Fibroblast of lung (primary cell): ENCODE data around the gene UBQLN1. TPM values are rescaled to one million over a fixed set of nuclear protein-coding genes. Genes with fewer than 3 reads are reported as not detected.

Source experiments
- DNase-seq, 2 donors: peaks; one replicate each; pipeline versions ENCODE4 v3.0.0 to v3.0.0-alpha.2; 2010; ENCODE audit warnings: low read depth in 2 of 2
- H2AFZ ChIP-seq: 2 replicates; pipeline ENCODE4 v1.5.1; 2012; ENCODE audit warnings: low read length, control low read depth, inconsistent platforms
- H3K27ac ChIP-seq: 2 replicates; pipeline ENCODE4 v1.5.1; 2011; ENCODE audit warnings: low read length, control low read depth; ENCODE audit not compliant: insufficient read depth
- H3K27me3 ChIP-seq: 2 replicates; pipeline ENCODE4 v1.5.1; 2011; ENCODE audit warnings: mild to moderate bottlenecking, low read length; ENCODE audit not compliant: control insufficient read depth, insufficient read depth
- H3K36me3 ChIP-seq: 2 replicates; pipeline ENCODE4 v1.5.1; 2011; ENCODE audit warnings: low read length; ENCODE audit not compliant: control insufficient read depth, insufficient read depth
- H3K4me1 ChIP-seq: 2 replicates; pipeline ENCODE4 v1.5.1; 2011; ENCODE audit warnings: low read length; ENCODE audit not compliant: control insufficient read depth, insufficient read depth; ENCODE audit errors: extremely low read depth
- H3K4me2 ChIP-seq: 2 replicates; pipeline ENCODE4 v1.5.1; 2011; ENCODE audit warnings: low read length, control low read depth; ENCODE audit not compliant: insufficient read depth; ENCODE audit errors: extremely low read depth
- H3K4me3 ChIP-seq, 4 experiments: fragments of 200-600 bp in 1 of 4; sonication (generic) in 1 of 4; replicated peaks in 1 of 4; 2 replicates each; pipeline ENCODE4 v1.5.1; 2011 to 2016; ENCODE audit warnings: low read length in 4 of 4, low read depth in 3 of 4, mild to moderate bottlenecking in 3 of 4, control low read depth in 2 of 4, inconsistent platforms in 1 of 4, mixed read lengths in 1 of 4; ENCODE audit not compliant: insufficient read depth in 1 of 4; ENCODE audit errors: control extremely low read depth in 1 of 4
- H3K79me2 ChIP-seq: 2 replicates; pipeline ENCODE4 v1.5.1; 2012; ENCODE audit warnings: mild to moderate bottlenecking, low read length, inconsistent platforms; ENCODE audit not compliant: control insufficient read depth, insufficient read depth
- H3K9ac ChIP-seq: 2 replicates; pipeline ENCODE4 v1.5.1; 2011; ENCODE audit warnings: mild to moderate bottlenecking, low read length, control low read depth; ENCODE audit not compliant: insufficient read depth
- H3K9me3 ChIP-seq: 2 replicates; pipeline ENCODE4 v1.5.1; 2012; ENCODE audit warnings: low read depth, low read length; ENCODE audit not compliant: control insufficient read depth, insufficient read depth
- H4K20me1 ChIP-seq: 2 replicates; pipeline ENCODE4 v1.5.1; 2011; ENCODE audit warnings: low read length; ENCODE audit not compliant: control insufficient read depth, insufficient read depth; ENCODE audit errors: extremely low read depth
- EZH2 ChIP-seq: IDR thresholded peaks from 2 replicates; pipeline ENCODE4 v1.5.1; 2012; ENCODE audit warnings: low read length, control low read depth, mild to moderate bottlenecking; ENCODE audit errors: missing control alignments
- polyA plus RNA-seq, 2 donors: library from polyadenylated mRNA; depleted of rRNA in 1 of 2; stranded (reverse) in 1 of 2; unstranded in 1 of 2; fragments of >200 nt; gene quantifications; 2 replicates each; pipeline ENCODE4 v1.2.1, GENCODE V29; 2011 to 2012; ENCODE audit warnings: missing spikeins in 1 of 2
- total RNA-seq: library from RNA; depleted of rRNA; stranded (reverse); fragments of >200 nt; gene quantifications from 2 replicates; pipeline ENCODE4 v1.2.1, GENCODE V29; 2014
- TF ChIP-seq, protein P1 (sequence below), 2 donors: IDR thresholded peaks in 1 of 2; conservative IDR thresholded peaks in 1 of 2; 1 replicate in 1 of 2; 2 replicates in 1 of 2; pipeline ENCODE4 v1.5.1; 2011 to 2012; ENCODE audit warnings: low read length in 2 of 2, control low read depth in 1 of 2, inconsistent platforms in 1 of 2, low read depth in 1 of 2, mild to moderate bottlenecking in 1 of 2

The UBQLN1 gene
- total and polyA plus RNA-seq, 2 donors (not counting 1 experiment from before 2014, with no cell fraction given), result 130 to 141 TPM

DNA sequence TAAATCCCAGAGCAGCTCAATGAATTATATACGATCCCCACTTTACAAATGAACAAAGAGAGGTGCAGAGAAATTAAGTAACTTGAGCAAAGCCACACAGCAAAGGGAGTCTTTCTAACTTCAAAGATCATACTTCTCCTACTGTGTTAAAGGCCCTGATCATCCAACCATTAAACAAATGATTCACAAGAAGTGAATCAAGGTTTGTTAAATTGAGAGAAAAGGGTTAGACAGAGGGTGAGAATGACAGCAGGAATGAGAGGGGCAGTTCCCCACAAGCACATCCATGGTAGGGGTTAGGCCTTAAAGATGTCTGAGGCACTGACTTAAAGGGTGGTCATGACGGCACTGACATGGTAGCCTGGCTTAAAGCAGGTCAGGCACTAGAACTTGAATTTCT, 74.1 kb downstream of the UBQLN1 start:
- Histone ChIP-seq H3K9me3 (no peaks in the 10 kb centered on the region), H3K36me3 (peaks cover 2% of the 10 kb centered on the region), H3K4me1 (no peaks in the 10 kb centered on the region), H3K4me2 (no peak overlapping the region), H2AFZ (no peak overlapping the region), H3K79me2 (no peaks in the 10 kb centered on the region), H3K27me3 (no peaks in the 10 kb centered on the region), H3K9ac (no peak overlapping the region), H4K20me1 (no peaks in the 10 kb centered on the region), H3K4me3 (no peak overlapping the region), H3K27ac (no peak overlapping the region)
- TF ChIP-seq, protein P1, sequence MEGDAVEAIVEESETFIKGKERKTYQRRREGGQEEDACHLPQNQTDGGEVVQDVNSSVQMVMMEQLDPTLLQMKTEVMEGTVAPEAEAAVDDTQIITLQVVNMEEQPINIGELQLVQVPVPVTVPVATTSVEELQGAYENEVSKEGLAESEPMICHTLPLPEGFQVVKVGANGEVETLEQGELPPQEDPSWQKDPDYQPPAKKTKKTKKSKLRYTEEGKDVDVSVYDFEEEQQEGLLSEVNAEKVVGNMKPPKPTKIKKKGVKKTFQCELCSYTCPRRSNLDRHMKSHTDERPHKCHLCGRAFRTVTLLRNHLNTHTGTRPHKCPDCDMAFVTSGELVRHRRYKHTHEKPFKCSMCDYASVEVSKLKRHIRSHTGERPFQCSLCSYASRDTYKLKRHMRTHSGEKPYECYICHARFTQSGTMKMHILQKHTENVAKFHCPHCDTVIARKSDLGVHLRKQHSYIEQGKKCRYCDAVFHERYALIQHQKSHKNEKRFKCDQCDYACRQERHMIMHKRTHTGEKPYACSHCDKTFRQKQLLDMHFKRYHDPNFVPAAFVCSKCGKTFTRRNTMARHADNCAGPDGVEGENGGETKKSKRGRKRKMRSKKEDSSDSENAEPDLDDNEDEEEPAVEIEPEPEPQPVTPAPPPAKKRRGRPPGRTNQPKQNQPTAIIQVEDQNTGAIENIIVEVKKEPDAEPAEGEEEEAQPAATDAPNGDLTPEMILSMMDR (conservative IDR thresholded peaks at IDR 0.05 in 1 of 2, IDR thresholded peaks at IDR 0.05 in 1 of 2; ENCODE audit: low read depth in 1 of 2, low read length in 2 of 2), result no peak
- TF ChIP-seq EZH2, result no peak
- DNase-seq, result no peak

DNA sequence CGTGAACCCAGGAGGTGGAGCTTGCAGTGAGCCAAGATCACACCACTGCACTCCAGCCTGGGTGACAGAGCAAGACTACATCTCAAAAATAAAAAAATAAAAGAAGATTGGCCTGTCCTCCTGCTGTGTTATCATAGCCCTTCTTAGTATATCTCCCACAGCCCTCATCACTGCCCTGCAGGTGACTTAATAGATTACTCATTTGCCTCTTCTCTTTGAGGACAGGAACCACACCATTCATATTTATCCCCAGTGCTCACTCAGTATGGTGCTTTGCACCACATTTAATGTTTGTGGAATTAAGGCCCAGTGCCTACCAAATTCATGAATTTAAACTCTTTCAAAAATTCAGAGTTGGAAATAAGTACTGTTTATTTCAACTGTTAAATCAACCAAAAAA, 74.5 kb downstream of the UBQLN1 start:
- TF ChIP-seq, protein P1 (conservative IDR thresholded peaks at IDR 0.05 in 1 of 2, IDR thresholded peaks at IDR 0.05 in 1 of 2; ENCODE audit: low read depth in 1 of 2, low read length in 2 of 2), result no peak
- TF ChIP-seq EZH2, result no peak
- H3K4me2 ChIP-seq, result no peak overlapping the region
- no peak for DNase-seq
- no peaks in the 10 kb centered on the region for H3K9me3 ChIP-seq
- no peaks in the 10 kb centered on the region for H4K20me1 ChIP-seq
- H3K9ac ChIP-seq, result no peak overlapping the region
- no peak overlapping the region for H2AFZ ChIP-seq
- H3K27me3 ChIP-seq, result no peaks in the 10 kb centered on the region
- no peak overlapping the region for H3K27ac ChIP-seq
- H3K36me3 ChIP-seq, result peaks cover 2% of the 10 kb centered on the region
- no peaks in the 10 kb centered on the region for H3K79me2 ChIP-seq
- H3K4me1 ChIP-seq, result no peaks in the 10 kb centered on the region
- H3K4me3 ChIP-seq, result no peak overlapping the region

DNA sequence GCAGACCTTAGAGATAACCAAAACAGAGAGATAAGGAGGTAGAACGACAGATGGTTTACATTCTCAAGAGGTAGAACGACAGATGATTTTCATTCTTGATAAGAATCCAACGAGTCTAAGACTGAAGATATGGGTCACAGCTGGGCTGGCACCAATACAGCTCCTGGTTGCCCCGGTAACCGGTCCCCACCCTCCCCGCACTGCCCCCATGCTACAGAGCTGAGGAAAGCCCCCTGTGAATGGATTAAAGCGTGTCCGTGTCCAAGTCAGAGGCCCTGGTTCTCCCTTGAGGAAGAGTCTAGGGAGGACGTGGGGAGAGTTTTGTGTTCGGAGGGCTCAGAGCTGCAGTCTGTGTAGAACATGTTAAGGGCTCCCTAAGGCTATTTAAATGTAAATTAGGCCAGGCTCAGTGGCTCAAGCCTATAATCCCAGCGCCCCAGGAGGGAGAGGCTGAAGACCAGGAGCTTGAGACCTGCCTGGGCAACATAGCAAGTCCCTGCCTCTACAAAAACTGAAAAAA, 76.8 kb downstream of the UBQLN1 start:
- H3K9me3 ChIP-seq, result no peaks in the 10 kb centered on the region
- H3K4me3 ChIP-seq, result no peak overlapping the region
- no peaks in the 10 kb centered on the region for H3K27me3 ChIP-seq
- H2AFZ ChIP-seq, result no peak overlapping the region
- peak in 1 of 2 donors; percentile 20 for DNase-seq
- TF ChIP-seq EZH2, result no peak
- TF ChIP-seq, protein P1 (conservative IDR thresholded peaks at IDR 0.05 in 1 of 2, IDR thresholded peaks at IDR 0.05 in 1 of 2; ENCODE audit: low read depth in 1 of 2, low read length in 2 of 2), result no peak
- H3K36me3 ChIP-seq, result peaks cover 2% of the 10 kb centered on the region
- no peak overlapping the region for H3K9ac ChIP-seq
- no peak overlapping the region for H3K4me2 ChIP-seq
- no peak overlapping the region for H3K27ac ChIP-seq
- no peaks in the 10 kb centered on the region for H3K4me1 ChIP-seq
- H4K20me1 ChIP-seq, result no peaks in the 10 kb centered on the region
- H3K79me2 ChIP-seq, result no peaks in the 10 kb centered on the region
